ENCODE results near the gene MMD.

DNA sequence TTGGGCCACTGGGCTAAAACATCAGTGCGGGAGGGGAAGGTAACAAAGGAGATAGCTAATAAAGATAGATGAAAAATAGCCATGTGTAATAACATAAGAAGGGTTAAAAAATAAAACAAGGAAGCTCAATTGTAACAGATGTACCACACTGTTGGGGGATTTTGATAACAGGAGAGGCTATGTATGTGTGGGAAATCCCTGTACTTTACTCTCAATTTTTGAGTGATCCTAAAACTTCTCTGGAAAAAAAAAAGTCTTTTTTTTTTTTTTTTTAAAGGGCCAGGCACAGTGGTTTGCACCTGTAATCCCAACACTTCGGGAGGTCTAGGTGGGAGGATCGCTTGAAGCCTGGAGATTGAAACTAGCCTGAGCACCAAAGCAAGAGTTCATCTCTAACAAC is 1.9 kb upstream of the MMD start:
- TF ChIP-seq POLR2A (IDR thresholded peaks at IDR 0.05; ENCODE audit: low read depth, low read length) = no peak
- no peak for TF ChIP-seq POLR2AphosphoS5 (IDR thresholded peaks at IDR 0.05; ENCODE audit: low read depth, low read length)
- TF ChIP-seq SPI1 (IDR thresholded peaks at IDR 0.05; ENCODE audit: low read depth, low read length) = no peak
- TF ChIP-seq TAF1 (IDR thresholded peaks at IDR 0.05; ENCODE audit: low read depth, low read length) = no peak
- TF ChIP-seq PAX5 (IDR thresholded peaks at IDR 0.05; ENCODE audit: insufficient read depth, low read length, severe bottlenecking) = no peak
- no peak for TF ChIP-seq POU2F2 (IDR thresholded peaks at IDR 0.05; ENCODE audit: low read depth, low read length)
